HUES64 (cell line): ENCODE data around the gene TRIM47.
"Not testable (repeated sequence)": the region's sequence is repeated elsewhere in the genome, so short reads cannot be mapped to it uniquely, and the experiment has no call there.

Source experiments
- H3K27ac ChIP-seq: 2 replicates; pipeline ENCODE4 v1.7.0; 2013; ENCODE audit warnings: low read depth, low read length, inconsistent platforms
- H3K27me3 ChIP-seq: 2 replicates; pipeline ENCODE4 v1.6.1; 2013; ENCODE audit warnings: mild to moderate bottlenecking, low read length; ENCODE audit not compliant: insufficient read depth
- H3K36me3 ChIP-seq: 2 replicates; pipeline ENCODE4 v1.6.1; 2013; ENCODE audit warnings: mild to moderate bottlenecking, low read length; ENCODE audit not compliant: insufficient read depth
- H3K4me1 ChIP-seq: 2 replicates; pipeline ENCODE4 v1.6.1; 2013; ENCODE audit warnings: mild to moderate bottlenecking, low read length, moderate library complexity; ENCODE audit not compliant: insufficient read depth
- H3K4me3 ChIP-seq: 2 replicates; pipeline ENCODE4 v1.5.1; 2013; ENCODE audit warnings: mild to moderate bottlenecking, low read length, moderate library complexity
- H3K9ac ChIP-seq: 2 replicates; pipeline ENCODE4 v1.6.1; 2013; ENCODE audit warnings: mild to moderate bottlenecking, low read depth, low read length
- H3K9me3 ChIP-seq: 2 replicates; pipeline ENCODE4 v1.6.1; 2013; ENCODE audit warnings: low read depth, low read length; ENCODE audit not compliant: insufficient read depth
- WGBS: fragments of 150-250, 120-280 bp; methylation state at CpG from one replicate; pipeline ENCODE4 v1.1.7; 2013; ENCODE audit warnings: missing lambda C conversion rate; 5-methylcytosine and 5-hydroxymethylcytosine counted together

Gene TRIM47

GRCh38 chr17:75864448-75864871 lies 13.9 kb downstream of the TRIM47 start:
- Histone ChIP-seq H3K4me1 (no peaks in the 10 kb centered on the region), H3K9ac (no peak overlapping the region), H3K4me3 (no peak overlapping the region), H3K27ac (no peak overlapping the region), H3K27me3 (no peaks in the 10 kb centered on the region), H3K9me3 (no peaks in the 10 kb centered on the region), H3K36me3 (no peaks in the 10 kb centered on the region)
- WGBS = 83% methylated on average over 8 of the region's 8 CpGs

GRCh38 chr17:75861927-75862317 lies 16.5 kb downstream of the TRIM47 start:
- Histone ChIP-seq H3K36me3 (no peaks in the 10 kb centered on the region), H3K9ac (no peak overlapping the region), H3K27ac (no peak overlapping the region), H3K4me3 (no peak overlapping the region), H3K9me3 (no peaks in the 10 kb centered on the region), H3K27me3 (no peaks in the 10 kb centered on the region), H3K4me1 (no peaks in the 10 kb centered on the region)
- WGBS = 95% methylated on average over 9 of the region's 9 CpGs

GRCh38 chr17:75859358-75859757 lies 19.0 kb downstream of the TRIM47 start:
- not testable (repeated sequence) for H3K36me3 ChIP-seq, H3K9me3 ChIP-seq, H3K4me3 ChIP-seq, H3K9ac ChIP-seq, H3K27ac ChIP-seq, H3K27me3 ChIP-seq, H3K4me1 ChIP-seq
- WGBS = 91% methylated on average over 10 of the region's 10 CpGs

GRCh38 chr17:75856062-75856756 lies 22.2 kb downstream of the TRIM47 start:
- Histone ChIP-seq H3K9ac (peak overlapping the region; percentile 87), H3K36me3 (peaks cover 5% of the 10 kb centered on the region), H3K4me3 (peak overlapping the region; percentile 90), H3K27ac (peak overlapping the region; percentile 97), H3K4me1 (peaks cover 10% of the 10 kb centered on the region), H3K9me3 (no peaks in the 10 kb centered on the region), H3K27me3 (no peaks in the 10 kb centered on the region)
- 4% methylated on average over 24 of the region's 24 CpGs for WGBS

- H3K36me3 ChIP-seq = peaks cover 12% of the 10 kb centered on the region
- peak within 1 kb of the TSS; percentile 87 for H3K9ac ChIP-seq
- peak within 1 kb of the TSS; percentile 90 for H3K4me3 ChIP-seq
- no peaks in the 10 kb centered on the region for H3K9me3 ChIP-seq
- H3K27ac ChIP-seq = peak within 1 kb of the TSS; percentile 97
- under 1% methylated on average over 58 of the region's 58 CpGs for WGBS
- H3K27me3 ChIP-seq = no peaks in the 10 kb centered on the region
- peaks cover 10% of the 10 kb centered on the region for H3K4me1 ChIP-seq
Observed at GRCh38 chr17:75855310-75856061, 22.9 kb downstream of the TRIM47 start, which contains the start of gene WBP2. Gene WBP2 (minus strand): TSS chr17:75855335. CDS start chr17:75855297, 38 bp downstream.

GRCh38 chr17:75854881-75855309 lies 23.5 kb downstream of the TRIM47 start:
- Histone ChIP-seq H3K4me1 (peaks cover 10% of the 10 kb centered on the region), H3K9ac (peak overlapping the region; percentile 45), H3K27me3 (no peaks in the 10 kb centered on the region), H3K9me3 (no peaks in the 10 kb centered on the region), H3K36me3 (peaks cover 14% of the 10 kb centered on the region), H3K4me3 (peak overlapping the region; percentile 90), H3K27ac (no peak overlapping the region)
- under 1% methylated on average over 19 of the region's 19 CpGs for WGBS

GRCh38 chr17:75854101-75854748 lies 24.2 kb downstream of the TRIM47 start:
- WGBS = 43% methylated on average over 7 of the region's 7 CpGs
- H3K27ac ChIP-seq = no peak overlapping the region

GRCh38 chr17:75853433-75853832 lies 24.9 kb downstream of the TRIM47 start:
- Histone ChIP-seq H3K4me3 (no peak overlapping the region), H3K9ac (no peak overlapping the region), H3K27me3 (no peaks in the 10 kb centered on the region), H3K4me1 (peaks cover 10% of the 10 kb centered on the region), H3K9me3 (no peaks in the 10 kb centered on the region), H3K36me3 (peaks cover 27% of the 10 kb centered on the region), H3K27ac (no peak overlapping the region)
- WGBS = 90% methylated on average over 6 of the region's 7 CpGs

More at GRCh38 chr17:75854101-75854748, 24.2 kb downstream of the TRIM47 start:
- Histone ChIP-seq H3K4me3 (peak overlapping the region; percentile 90), H3K9me3 (no peaks in the 10 kb centered on the region), H3K4me1 (peaks cover 10% of the 10 kb centered on the region), H3K27me3 (no peaks in the 10 kb centered on the region), H3K36me3 (peaks cover 21% of the 10 kb centered on the region), H3K9ac (peak overlapping the region; percentile 45)

- H3K36me3 ChIP-seq = peaks cover 44% of the 10 kb centered on the region
- 97% methylated on average over 15 of the region's 15 CpGs for WGBS
- H3K27ac ChIP-seq, H3K27me3 ChIP-seq, H3K9ac ChIP-seq, H3K4me3 ChIP-seq, H3K9me3 ChIP-seq, H3K4me1 ChIP-seq: not testable (repeated sequence)
Observed at GRCh38 chr17:75851693-75851991, 26.7 kb downstream of the TRIM47 start.

GRCh38 chr17:75850928-75851692 lies 27.3 kb downstream of the TRIM47 start:
- H3K4me1 ChIP-seq = peaks cover 6% of the 10 kb centered on the region; the same call in 1 of the 2 replicates
- no peak overlapping the region for H3K9ac ChIP-seq
- 97% methylated on average over 12 of the region's 12 CpGs for WGBS

More at GRCh38 chr17:75850928-75851692, 27.3 kb downstream of the TRIM47 start:
- Histone ChIP-seq H3K27ac (no peak overlapping the region), H3K36me3 (peaks cover 48% of the 10 kb centered on the region), H3K9me3 (no peaks in the 10 kb centered on the region), H3K27me3 (no peaks in the 10 kb centered on the region), H3K4me3 (no peak overlapping the region)
